ENCODE measurements around the gene TP53BP1. TPM values are rescaled to one million over a fixed set of nuclear protein-coding genes. Genes with fewer than 3 reads are reported as not detected.

The TP53BP1 gene
- total and polyA plus RNA-seq, 11 donors, result 7.4 to 34.4 (median 27.4) TPM

DNA sequence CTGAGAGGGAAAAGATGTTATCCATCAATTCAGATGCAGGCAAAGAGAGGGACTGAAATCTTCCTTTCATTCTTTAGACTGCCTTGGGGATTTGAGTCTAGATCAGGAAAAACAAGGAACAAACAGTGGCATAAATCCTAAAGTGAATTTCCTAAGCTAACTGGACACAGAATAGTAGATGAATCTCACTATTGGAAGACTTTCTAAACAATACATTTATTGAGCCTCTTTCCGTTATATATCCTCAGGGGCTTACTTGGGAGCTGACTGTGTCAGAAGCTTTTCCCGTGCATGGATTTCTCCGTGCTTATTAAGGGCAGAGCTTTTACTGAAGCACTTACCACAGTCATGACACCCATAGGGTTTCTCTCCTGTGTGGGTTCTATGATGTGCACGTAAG, 132.1 kb downstream of the TP53BP1 start:
- Histone ChIP-seq H3K4me3 (no peak overlapping the region), H3K4me1 (peaks cover 0 to 4% (median 0%) of the 10 kb centered on the region in 12 donors), H3K36me3 (peaks cover 8 to 84% (median 70%) of the 10 kb centered on the region in 9 donors), H3K27ac (no peak overlapping the region), H3K9me3 (peaks cover 0 to 82% (median 45%) of the 10 kb centered on the region in 12 donors), H3K27me3 (no peaks in the 10 kb centered on the region)
- DNase-seq (no peak), ATAC-seq (no peak)
- intact Hi-C loops (cut with DNase I), result no loop called here
- 84 to 100% (median 92%) methylated on average over 4 of the region's 4 CpGs for WGBS, 4 donors
- TF ChIP-seq, protein P1, sequence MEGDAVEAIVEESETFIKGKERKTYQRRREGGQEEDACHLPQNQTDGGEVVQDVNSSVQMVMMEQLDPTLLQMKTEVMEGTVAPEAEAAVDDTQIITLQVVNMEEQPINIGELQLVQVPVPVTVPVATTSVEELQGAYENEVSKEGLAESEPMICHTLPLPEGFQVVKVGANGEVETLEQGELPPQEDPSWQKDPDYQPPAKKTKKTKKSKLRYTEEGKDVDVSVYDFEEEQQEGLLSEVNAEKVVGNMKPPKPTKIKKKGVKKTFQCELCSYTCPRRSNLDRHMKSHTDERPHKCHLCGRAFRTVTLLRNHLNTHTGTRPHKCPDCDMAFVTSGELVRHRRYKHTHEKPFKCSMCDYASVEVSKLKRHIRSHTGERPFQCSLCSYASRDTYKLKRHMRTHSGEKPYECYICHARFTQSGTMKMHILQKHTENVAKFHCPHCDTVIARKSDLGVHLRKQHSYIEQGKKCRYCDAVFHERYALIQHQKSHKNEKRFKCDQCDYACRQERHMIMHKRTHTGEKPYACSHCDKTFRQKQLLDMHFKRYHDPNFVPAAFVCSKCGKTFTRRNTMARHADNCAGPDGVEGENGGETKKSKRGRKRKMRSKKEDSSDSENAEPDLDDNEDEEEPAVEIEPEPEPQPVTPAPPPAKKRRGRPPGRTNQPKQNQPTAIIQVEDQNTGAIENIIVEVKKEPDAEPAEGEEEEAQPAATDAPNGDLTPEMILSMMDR (IDR thresholded peaks at IDR 0.05), result no peak
- TF ChIP-seq POLR2A (IDR thresholded peaks at IDR 0.05), result no peak

Other genes starting within 250 kb of the TP53BP1 start
- gene TGM5, start 226.2 kb downstream of the TP53BP1 start, total RNA-seq, result 1 to 10 TPM in 1 of 9 donors, not detected in 8; 1.2 TPM
- gene TGM5, start 226.2 kb downstream of the TP53BP1 start, polyA plus RNA-seq, result not detected
- not detected for gene TGM7, start 190.9 kb downstream of the TP53BP1 start, total RNA-seq
- gene TGM7, start 190.9 kb downstream of the TP53BP1 start, polyA plus RNA-seq, result not detected
- 1 to 10 TPM; 4.2 to 9.1 (median 6.4) TPM for gene LCMT2, start 162.6 kb downstream of the TP53BP1 start, total RNA-seq
- 1 to 10 TPM; 1.2 to 5.4 TPM for gene LCMT2, start 162.6 kb downstream of the TP53BP1 start, polyA plus RNA-seq
- 10 to 100 TPM in 7 of 9 donors, 1 to 10 TPM in 2; 7.6 to 17.2 (median 12.4) TPM for gene ZSCAN29, start 122.1 kb downstream of the TP53BP1 start, total RNA-seq
- 1 to 10 TPM; 6.4 to 9.3 TPM for gene ZSCAN29, start 122.1 kb downstream of the TP53BP1 start, polyA plus RNA-seq
- 10 to 100 TPM in 7 of 9 donors, 1 to 10 TPM in 2; 9.1 to 16.7 (median 12.5) TPM for gene TUBGCP4, start 122.1 kb downstream of the TP53BP1 start, total RNA-seq
- 10 to 100 TPM in 1 of 2 donors, 1 to 10 TPM in 1; 5.9 to 14.5 TPM for gene TUBGCP4, start 122.1 kb downstream of the TP53BP1 start, polyA plus RNA-seq
- 100 to 1,000 TPM in 1 of 9 donors, 10 to 100 TPM in 8; 24.3 to 146 (median 37.8) TPM for gene MAP1A, start 24.5 kb upstream of the TP53BP1 start, total RNA-seq
- 10 to 100 TPM in 1 of 2 donors, 1 to 10 TPM in 1; 6.0 to 21.0 TPM for gene MAP1A, start 24.5 kb upstream of the TP53BP1 start, polyA plus RNA-seq
- gene PPIP5K1, start 97.1 kb upstream of the TP53BP1 start, total RNA-seq, result 10 to 100 TPM; 10.5 to 23.0 (median 16.7) TPM
- 1 to 10 TPM; 7.2 to 7.3 TPM for gene PPIP5K1, start 97.1 kb upstream of the TP53BP1 start, polyA plus RNA-seq
- 1 to 10 TPM in 1 of 9 donors, under 1 TPM in 3, not detected in 5; 0.21 to 3.7 (median 0.45) TPM for gene CKMT1B, start 100.9 kb upstream of the TP53BP1 start, total RNA-seq
- gene CKMT1B, start 100.9 kb upstream of the TP53BP1 start, polyA plus RNA-seq, result under 1 TPM; 0.19 to 0.47 TPM
- gene STRC, start 125.6 kb upstream of the TP53BP1 start, total RNA-seq, result under 1 TPM in 3 of 9 donors, not detected in 6; 0.07 to 0.22 (median 0.16) TPM
- under 1 TPM; 0.04 to 0.08 TPM for gene STRC, start 125.6 kb upstream of the TP53BP1 start, polyA plus RNA-seq
- 1 to 10 TPM in 4 of 9 donors, under 1 TPM in 5; 0.16 to 3.9 (median 0.98) TPM for gene CATSPER2, start 155.7 kb upstream of the TP53BP1 start, total RNA-seq
- gene CATSPER2, start 155.7 kb upstream of the TP53BP1 start, polyA plus RNA-seq, result 1 to 10 TPM in 1 of 2 donors, under 1 TPM in 1; 0.53 to 2.9 TPM
- gene CKMT1A, start 200.7 kb upstream of the TP53BP1 start, total RNA-seq, result 1 to 10 TPM in 1 of 9 donors, under 1 TPM in 3, not detected in 5; 0.23 to 8.0 (median 0.65) TPM
- under 1 TPM in 1 of 2 donors, not detected in 1; 0.29 TPM for gene CKMT1A, start 200.7 kb upstream of the TP53BP1 start, polyA plus RNA-seq

All from heart left ventricle (tissue), 16 donors.